ENCODE measurements around the gene CCL14.
"Not testable (repeated sequence)": the region's sequence is repeated elsewhere in the genome, so short reads cannot be mapped to it uniquely, and the experiment has no call there.

The CCL14 gene

GRCh38 chr17:35984140-35984539 is 2.4 kb downstream of the CCL14 start:
- DNase-seq, result no peak

GRCh38 chr17:35982409-35983191 is 3.9 kb downstream of the CCL14 start:
- DNase-seq, result no peak

- no peak for DNase-seq
Observed at GRCh38 chr17:35981908-35982330, 4.6 kb downstream of the CCL14 start.

- no peak for DNase-seq
Observed at GRCh38 chr17:35981246-35981645, 5.3 kb downstream of the CCL14 start, which contains the start of gene CCL16. CCL16 (minus strand) TSS chr17:35981497; CDS start chr17:35981420, 77 bp downstream.

GRCh38 chr17:35978346-35978745 is 8.2 kb downstream of the CCL14 start:
- no peak for DNase-seq

DNA sequence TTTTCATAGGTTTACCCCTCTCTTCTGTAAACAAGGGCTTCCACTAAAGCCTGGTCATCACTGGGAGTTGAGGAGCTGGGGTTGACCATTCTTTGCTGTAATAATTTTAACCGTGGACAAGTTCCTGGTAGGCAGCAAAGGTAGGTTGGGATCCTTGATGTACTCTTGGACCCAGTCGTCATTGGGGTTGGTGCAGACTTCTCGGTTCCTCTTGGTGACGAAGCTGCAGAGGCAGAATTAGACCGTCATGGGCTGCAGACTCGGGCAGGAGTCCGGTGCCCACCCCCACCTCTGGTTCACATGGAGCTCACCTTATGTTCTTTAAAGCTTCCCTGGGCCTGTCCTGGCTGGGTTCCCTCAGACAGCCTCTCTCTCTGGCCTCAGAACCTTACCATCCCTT is 9.0 kb downstream of the CCL14 start:
- DNase-seq, result no peak

DNA sequence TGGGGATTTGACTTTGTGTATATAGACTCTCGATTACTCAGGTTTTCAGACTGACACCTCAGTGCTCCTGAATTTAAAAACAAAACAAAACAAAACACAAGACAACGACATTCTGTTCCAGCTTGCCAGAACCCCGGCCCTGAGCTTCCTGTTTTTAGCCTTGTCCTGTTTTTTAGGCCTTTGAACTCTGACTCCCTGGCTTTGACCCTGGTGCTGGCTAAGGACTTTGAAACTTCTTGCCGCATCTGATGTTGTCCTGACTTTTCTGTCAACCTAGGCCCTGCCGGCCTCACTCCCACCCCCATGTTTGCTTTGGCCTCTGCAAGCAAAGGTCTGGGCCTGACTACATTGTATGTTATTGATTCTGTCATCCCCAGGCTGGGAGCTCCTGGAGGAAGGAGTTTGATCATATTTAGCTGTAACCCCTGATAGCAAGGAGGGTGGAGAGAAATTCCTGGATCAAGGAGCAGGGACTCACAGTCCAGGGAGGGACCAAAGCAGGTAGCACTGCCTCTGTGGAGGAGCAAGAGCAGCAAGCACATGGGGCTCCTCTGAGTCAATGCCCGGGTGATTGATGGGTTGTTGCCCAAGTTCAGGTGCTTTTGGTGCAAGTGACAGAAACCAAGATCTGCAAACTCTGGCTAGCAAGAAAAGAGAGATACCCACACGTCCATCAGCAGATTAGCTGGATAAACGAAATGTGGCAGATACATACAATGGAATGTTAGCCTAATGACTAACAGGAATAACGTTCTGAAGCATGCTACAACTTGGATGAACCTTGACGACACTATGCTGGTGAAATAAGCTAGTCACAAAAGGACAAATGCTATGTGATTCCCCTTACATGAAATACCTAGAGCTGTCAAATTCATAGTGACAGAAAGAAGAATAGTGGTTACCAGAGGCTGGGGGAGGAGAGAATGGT is 12.9 kb downstream of the CCL14 start:
- DNase-seq, result no peak

- no peak for DNase-seq
Observed at GRCh38 chr17:35972945-35973332, 13.6 kb downstream of the CCL14 start.

- DNase-seq, result no peak
Observed at GRCh38 chr17:35972535-35972934, 14.0 kb downstream of the CCL14 start.

GRCh38 chr17:35972066-35972465 is 14.5 kb downstream of the CCL14 start:
- DNase-seq, result no peak

DNA sequence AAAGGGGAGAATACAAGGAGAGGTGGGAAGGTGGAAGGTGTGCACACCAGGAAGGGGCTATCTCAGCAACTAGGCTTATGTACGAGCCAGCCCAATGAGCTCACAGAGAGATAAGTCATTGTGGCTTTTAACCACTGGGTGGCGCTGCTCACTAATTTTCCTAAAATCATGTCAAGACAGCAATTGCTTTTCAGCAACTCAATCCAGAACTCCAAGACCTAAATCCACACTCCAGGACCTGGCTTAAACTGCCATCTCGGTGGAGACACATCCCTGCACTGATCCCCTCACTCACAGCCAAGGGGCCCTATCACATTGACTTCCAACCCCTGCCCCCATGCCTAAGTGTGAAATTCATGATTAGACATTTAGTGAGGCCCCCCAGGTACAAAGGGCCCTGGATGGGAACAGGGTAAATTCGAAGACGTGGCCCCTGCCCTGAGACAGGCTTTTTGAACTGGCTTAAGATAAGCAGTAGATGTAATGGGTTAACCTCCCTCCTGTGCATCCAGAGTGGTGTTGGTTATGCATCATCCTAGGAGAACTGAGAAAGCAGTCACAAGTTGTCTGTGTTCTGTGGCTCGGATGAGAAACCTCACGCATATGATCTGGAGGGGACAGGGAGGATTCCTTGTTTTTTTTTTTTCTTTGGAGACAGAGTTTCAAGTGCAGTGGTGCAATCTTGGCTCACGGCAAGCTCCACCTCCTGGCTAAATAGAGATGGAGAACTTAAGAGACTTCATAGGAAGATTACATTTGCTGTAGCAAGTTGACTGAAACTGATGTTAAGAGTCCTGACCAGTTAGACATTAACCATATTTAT is 16.8 kb downstream of the CCL14 start:
- DNase-seq, result peak; percentile 57

GRCh38 chr17:35968520-35969054 is 17.9 kb downstream of the CCL14 start:
- DNase-seq, result no peak

GRCh38 chr17:35965272-35965671 is 21.3 kb downstream of the CCL14 start:
- DNase-seq, result no peak

GRCh38 chr17:35963663-35964062 is 22.9 kb downstream of the CCL14 start:
- DNase-seq, result no peak

DNA sequence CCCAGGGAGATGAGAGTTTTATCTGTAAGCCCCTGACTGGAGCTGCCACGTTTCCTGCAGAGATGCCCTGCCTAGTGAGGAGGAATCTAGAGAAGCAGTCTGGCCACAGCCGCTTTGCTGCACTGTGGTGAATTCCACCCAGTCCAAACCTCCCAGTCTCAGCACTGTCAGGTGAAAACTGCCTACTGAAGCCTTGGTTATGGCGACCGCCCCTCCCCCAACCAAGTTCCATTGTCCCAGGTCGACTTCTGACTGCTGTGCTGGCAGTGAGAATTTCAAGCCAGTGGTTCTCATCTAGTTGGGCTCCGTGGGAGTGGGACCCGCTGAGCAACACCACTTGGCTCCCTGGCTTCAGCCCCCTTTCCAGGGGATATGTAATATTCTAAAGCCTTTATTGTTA is 32.8 kb downstream of the CCL14 start:
- no peak for DNase-seq

- DNase-seq, result no peak
Observed at GRCh38 chr17:35949401-35949800, 37.1 kb downstream of the CCL14 start.

GRCh38 chr17:35948092-35948491 is 38.4 kb downstream of the CCL14 start:
- no peak for DNase-seq

DNA sequence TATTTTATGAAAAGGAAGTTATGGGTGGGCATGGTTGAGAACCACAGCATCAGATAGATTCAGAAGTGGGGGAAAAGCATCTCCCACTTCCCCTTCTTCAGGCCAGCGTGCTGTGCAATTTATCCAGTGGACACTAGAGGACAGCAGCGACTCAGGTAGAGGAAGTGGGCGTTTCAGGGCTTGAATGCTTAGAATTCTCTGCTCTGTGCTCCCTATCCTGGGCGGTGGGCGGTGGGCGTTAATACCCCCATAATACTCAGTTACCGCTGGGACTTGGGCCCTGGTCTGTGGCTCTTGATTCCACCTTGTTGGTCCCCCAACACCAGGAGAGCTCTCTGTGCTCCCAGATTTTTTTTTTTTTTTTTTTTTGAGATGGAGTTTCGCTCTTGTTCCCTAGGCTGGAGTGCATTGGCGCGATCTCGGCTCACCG is 39.4 kb downstream of the CCL14 start:
- peak; percentile 36 for DNase-seq

DNA sequence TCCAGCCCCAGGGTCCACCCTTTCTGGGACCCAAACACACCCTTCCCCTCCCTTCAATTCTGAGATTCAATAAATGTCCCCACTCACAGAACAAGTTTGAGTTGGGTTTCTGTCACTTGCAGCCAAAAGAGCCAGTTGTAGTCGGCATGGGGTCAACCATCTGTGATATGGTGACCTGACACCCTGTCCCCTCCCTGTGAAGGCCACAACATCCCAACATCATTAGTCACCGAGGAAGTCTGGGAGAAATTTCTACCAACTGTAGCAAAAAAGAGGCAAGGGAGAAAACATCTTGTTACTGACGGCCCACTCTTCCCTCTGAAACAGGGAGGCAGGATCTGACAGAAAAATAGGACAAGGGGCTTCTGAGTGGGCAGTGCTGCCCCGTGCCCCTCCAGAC is 42.4 kb downstream of the CCL14 start:
- no peak for DNase-seq

DNA sequence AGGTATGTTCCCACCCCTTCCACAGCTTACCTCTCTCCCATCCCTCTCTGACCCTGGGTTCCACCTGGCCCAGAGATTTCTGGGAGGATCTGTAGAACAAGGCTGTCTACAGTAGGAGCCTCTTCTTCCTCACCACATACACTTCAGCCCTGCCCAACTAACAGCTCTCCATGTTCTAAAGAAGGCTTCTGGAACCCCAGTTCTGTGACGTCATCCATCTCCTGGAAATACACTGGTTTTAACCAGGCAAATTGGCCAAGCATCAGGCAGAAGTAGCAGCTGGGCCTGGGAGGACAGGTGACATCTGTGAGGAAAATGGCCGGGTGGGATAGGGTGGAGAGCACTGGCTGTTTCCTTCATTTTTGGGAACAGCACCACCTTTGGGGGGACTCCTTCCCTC is 43.0 kb downstream of the CCL14 start, which contains the start of gene LYZL6:
TSS of gene LYZL6 (minus strand) at position 177 of the 400 bp plus-strand sequence. CDS start 4,357 bp downstream, outside the sequence.
- no peak for DNase-seq

DNA sequence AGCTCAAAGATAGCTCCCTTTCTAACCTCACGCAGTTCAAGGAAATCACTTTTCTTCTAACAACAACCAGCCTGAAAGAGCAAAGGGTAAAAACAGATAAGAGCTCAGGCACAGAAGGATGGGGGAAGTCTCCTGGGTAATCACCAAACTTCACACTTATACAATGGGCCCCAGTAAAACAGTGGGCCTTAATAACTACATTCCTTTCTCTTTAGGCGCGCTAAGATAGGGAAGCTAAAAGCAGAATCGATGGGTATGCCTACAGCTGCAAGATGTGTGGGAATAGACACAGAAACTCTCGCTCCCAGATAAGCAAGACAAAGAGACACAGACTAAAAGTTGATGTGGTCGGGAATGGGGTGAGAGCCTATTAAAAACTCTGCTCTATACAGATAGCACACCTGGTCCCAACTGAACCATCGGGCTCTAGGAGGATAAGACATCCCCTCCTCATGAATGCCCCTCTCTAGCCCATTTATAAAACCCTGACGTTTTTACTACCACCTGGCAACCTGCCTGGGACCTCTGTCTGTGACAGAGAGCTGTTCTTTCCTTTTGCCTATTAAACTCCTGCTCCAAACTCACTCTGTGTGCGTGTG is 43.8 kb downstream of the CCL14 start:
- DNase-seq, result no peak

GRCh38 chr17:35938492-35938891 is 48.0 kb downstream of the CCL14 start:
- DNase-seq, result not testable (repeated sequence)
